Spleen (tissue), 7 donors: ENCODE measurements around the gene GIPC2.

Experiments used
- CTCF ChIP-seq, 11 experiments: fragments of 200-600 bp in 7 of 11; fragments of 450-650 bp in 4 of 11; sonication (generic) in 4 of 11; IDR thresholded peaks in 8 of 11; conservative IDR thresholded peaks in 3 of 11; 1 replicate in 7 of 11; 2 replicates in 4 of 11; pipeline versions ENCODE4 v1.4.0 to v1.8.0; 2016 to 2021; ENCODE audit warnings: antibody characterized with exemption in 11 of 11, inconsistent platforms in 4 of 11, mild to moderate bottlenecking in 1 of 11
- POLR2AphosphoS5 ChIP-seq, 3 donors: sonication (generic); formaldehyde crosslinking; IDR thresholded peaks; one replicate each; pipeline ENCODE4 v1.5.1; 2017; ENCODE audit warnings: antibody characterized with exemption in 3 of 3
- donor health status: DM: no; HTN: no; CAD: no; lungs with moderate emphysema.
- donor health status: DM: no; HTN: no; CAD: no.
- donor health status: DM: no; HTN: no; CAD: no.

- peak; percentile 51 to 92 (median 75) for TF ChIP-seq CTCF (IDR thresholded peaks at IDR 0.05 in 8 of 11, conservative IDR thresholded peaks at IDR 0.05 in 3 of 11)
- peak in 1 of 3 donors; percentile 25 for TF ChIP-seq POLR2AphosphoS5 (IDR thresholded peaks at IDR 0.05)
Observed at GRCh38 chr1:78114034-78114956, 68.5 kb downstream of the GIPC2 start.
